HepG2 (cell line): ENCODE results near the gene CDC34. TPM values are rescaled to one million over a fixed set of nuclear protein-coding genes. Genes with fewer than 3 reads are reported as not detected.

Source experiments
- FOXP4 ChIP-seq: sonication (generic); formaldehyde crosslinking; IDR thresholded peaks from 2 replicates; pipeline ENCODE4 v1.4.0; 2020; ENCODE audit warnings: missing genetic modification reagents
- MAFF ChIP-seq: IDR thresholded peaks from 2 replicates; pipeline ENCODE4 v1.6.1; 2011; ENCODE audit warnings: low read depth, low read length, improper control_type of control experiment
- MEIS1 ChIP-seq: sonication (generic); formaldehyde crosslinking; IDR thresholded peaks from 2 replicates; pipeline ENCODE4 v1.9.0; 2021; ENCODE audit warnings: mild to moderate bottlenecking, missing genetic modification reagents, moderate library complexity, borderline replicate concordance
- MTF1 ChIP-seq: sonication (generic); formaldehyde crosslinking; IDR thresholded peaks from 2 replicates; pipeline ENCODE4 v1.5.0; 2020; ENCODE audit warnings: missing genetic modification reagents
- MYC ChIP-seq: sonication (generic); formaldehyde crosslinking; IDR thresholded peaks from 2 replicates; pipeline ENCODE4 v1.9.0; 2021; ENCODE audit warnings: missing genetic modification reagents, borderline replicate concordance
- NONO ChIP-seq, 2 experiments: fragments of 450-650 bp in 1 of 2; sonication (generic) in 1 of 2; formaldehyde crosslinking in 1 of 2; IDR thresholded peaks in 1 of 2; conservative IDR thresholded peaks in 1 of 2; 2 replicates each; pipeline versions ENCODE4 v1.6.1 to v1.8.0; 2017 to 2022; ENCODE audit warnings: mild to moderate bottlenecking in 1 of 2, missing genetic modification reagents in 1 of 2, moderate library complexity in 1 of 2
- POLR2A ChIP-seq, 2 experiments: IDR thresholded peaks; 2 replicates each; pipeline ENCODE4 v1.6.1; 2011; ENCODE audit warnings: low read depth in 2 of 2, low read length in 2 of 2, mild to moderate bottlenecking in 1 of 2, moderate library complexity in 1 of 2; ENCODE audit not compliant: insufficient read depth in 1 of 2
- PPARG ChIP-seq: conservative IDR thresholded peaks from 2 replicates; pipeline ENCODE4 v1.6.1; 2016; ENCODE audit warnings: missing biosample characterization, missing genetic modification reagents
- PRPF4 ChIP-seq: fragments of 200-400 bp; formaldehyde crosslinking; IDR thresholded peaks from 2 replicates; pipeline ENCODE4 v1.6.1; 2016; ENCODE audit warnings: low read length, low read depth; ENCODE audit not compliant: poor library complexity, severe bottlenecking
- SALL1 ChIP-seq: sonication (generic); formaldehyde crosslinking; IDR thresholded peaks from 2 replicates; pipeline ENCODE4 v1.8.0; 2022; ENCODE audit warnings: mild to moderate bottlenecking, missing genetic modification reagents
- SNAPC4 ChIP-seq: sonication (generic); formaldehyde crosslinking; IDR thresholded peaks from 2 replicates; pipeline ENCODE4 v1.4.0; 2020; ENCODE audit warnings: mild to moderate bottlenecking, missing genetic modification reagents
- SOX6 ChIP-seq, 2 experiments: fragments of 450-650 bp in 1 of 2; sonication (generic) in 1 of 2; formaldehyde crosslinking in 1 of 2; IDR thresholded peaks; 2 replicates each; pipeline versions ENCODE4 v1.4.0 to v1.6.1; 2017 to 2020; ENCODE audit warnings: antibody characterized with exemption in 1 of 2, mild to moderate bottlenecking in 1 of 2, missing genetic modification reagents in 1 of 2
- YEATS2 ChIP-seq: sonication (generic); formaldehyde crosslinking; IDR thresholded peaks from 2 replicates; pipeline ENCODE4 v1.4.0; 2020; ENCODE audit warnings: missing genetic modification reagents, borderline replicate concordance
- ZFY ChIP-seq: sonication (generic); formaldehyde crosslinking; IDR thresholded peaks from 2 replicates; pipeline ENCODE4 v1.4.0; 2020; ENCODE audit warnings: missing genetic modification reagents
- ZNF138 ChIP-seq: sonication (generic); formaldehyde crosslinking; IDR thresholded peaks from 2 replicates; pipeline ENCODE4 v1.5.0; 2020; ENCODE audit warnings: mild to moderate bottlenecking, low read depth, missing genetic modification reagents
- ZNF335 ChIP-seq: sonication (generic); formaldehyde crosslinking; IDR thresholded peaks from 2 replicates; pipeline ENCODE4 v1.4.0; 2020; ENCODE audit warnings: missing genetic modification reagents
- ZNF430 ChIP-seq: sonication (generic); formaldehyde crosslinking; IDR thresholded peaks from 2 replicates; pipeline ENCODE4 v1.9.0; 2021; ENCODE audit warnings: mild to moderate bottlenecking, missing genetic modification reagents
- ZNF781 ChIP-seq: sonication (generic); formaldehyde crosslinking; IDR thresholded peaks from 2 replicates; pipeline ENCODE4 v1.5.1; 2020; ENCODE audit warnings: borderline replicate concordance, mild to moderate bottlenecking, missing genetic modification reagents; ENCODE audit errors: not compliant biosample characterization
- ZNF83 ChIP-seq: sonication (generic); formaldehyde crosslinking; IDR thresholded peaks from 2 replicates; pipeline ENCODE4 v1.4.0; 2020; ENCODE audit warnings: missing genetic modification reagents, mild to moderate bottlenecking, borderline replicate concordance
- ZNF850 ChIP-seq: sonication (generic); formaldehyde crosslinking; conservative IDR thresholded peaks from 2 replicates; pipeline ENCODE4 v1.9.0; 2021; ENCODE audit warnings: mild to moderate bottlenecking, missing genetic modification reagents
- polyA plus RNA-seq, 8 experiments: library from polyadenylated mRNA; depleted of rRNA in 3 of 8; stranded (reverse) in 7 of 8; unstranded in 1 of 8; fragments of >200 nt; fragmentation: Illumina TruSeq in 4 of 8; extraction: Trizol in 4 of 8; gene quantifications; 2 replicates each; pipeline versions ENCODE4 v1.2.1 to v1.2.3, GENCODE V29; 2011 to 2016; ENCODE audit warnings: low read depth in 4 of 8, missing spikeins in 1 of 8, mixed read lengths in 1 of 8; ENCODE audit not compliant: insufficient read depth in 1 of 8
- total RNA-seq, 5 experiments: library from RNA; depleted of rRNA; stranded (reverse); fragments of >200 nt; fragmentation: Illumina TruSeq; extraction: Trizol; gene quantifications; 2 replicates each; pipeline ENCODE4 v1.2.3, GENCODE V29; 2016; ENCODE audit warnings: low read depth in 1 of 5
- TF ChIP-seq, protein P1 (sequence below): IDR thresholded peaks from 2 replicates; pipeline ENCODE4 v1.6.1; 2016; ENCODE audit warnings: mild to moderate bottlenecking, missing biosample characterization, missing genetic modification reagents
- TF ChIP-seq, protein P2 (sequence below): sonication (generic); IDR thresholded peaks from 2 replicates; pipeline ENCODE4 v1.6.1; 2016; ENCODE audit warnings: low read depth, borderline replicate concordance

CDC34 gene
- total and polyA plus RNA-seq, 2 of the 13 experiments (the other 11 are each of a cell fraction or from before 2014, with no cell fraction given): 138 to 150 TPM

DNA sequence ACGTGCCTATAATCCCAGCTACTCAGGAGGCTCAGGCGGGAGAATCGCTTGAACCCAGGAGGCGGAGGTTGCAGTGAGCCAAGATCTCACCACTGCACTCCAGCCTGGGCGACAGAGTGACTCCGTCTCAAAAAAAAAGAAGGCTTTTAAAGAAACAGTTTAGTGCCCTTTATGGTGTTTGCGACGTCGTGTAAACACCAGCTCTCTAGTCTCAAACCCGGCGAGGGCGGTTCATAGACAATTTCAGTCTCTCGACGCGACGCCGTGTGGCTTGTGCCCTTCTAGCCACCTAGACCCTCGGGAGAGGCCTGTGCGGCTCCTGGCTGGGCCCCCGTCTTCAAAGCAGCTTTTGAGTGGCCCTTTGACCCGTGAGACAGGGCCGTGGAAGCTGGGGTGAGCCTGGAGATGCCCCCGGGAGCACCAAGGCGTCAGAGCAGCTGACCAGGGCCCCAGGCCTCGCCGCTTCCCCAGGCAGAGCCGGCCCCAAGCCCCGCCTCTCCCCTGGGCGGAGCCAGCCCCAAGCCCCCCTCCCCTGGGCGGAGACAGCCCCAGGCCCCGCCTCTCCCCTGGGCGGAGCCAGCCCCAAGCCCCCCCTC lies 40.3 kb upstream of the CDC34 start (continued):
- TF ChIP-seq ZNF850 (no peak), ZNF138 (CRISPR knock-in tag) (no peak), MYC (CRISPR knock-in tag) (peak; percentile 33; the same call in 1 of the 2 replicates), PPARG (no peak), ZNF335 (CRISPR knock-in tag) (peak; percentile 48; the same call in 1 of the 2 replicates), NONO (IDR thresholded peaks at IDR 0.05) (no peak), NONO (CRISPR knock-in tag; conservative IDR thresholded peaks at IDR 0.05) (no peak), ZNF781 (CRISPR knock-in tag) (no peak), MTF1 (no peak), PRPF4 (peak; percentile 45), ZNF430 (0 out of 2 replicates have a peak, but pooled peaks have one; percentile 59), FOXP4 (no peak), YEATS2 (no peak), MAFF (no peak), ZFY (CRISPR knock-in tag) (peak; percentile 81), MEIS1 (CRISPR knock-in tag) (0 out of 2 replicates have a peak, but pooled peaks have one; percentile 27), ZNF83 (CRISPR knock-in tag) (no peak), SOX6 (IDR thresholded peaks at IDR 0.05) (no peak), SOX6 (CRISPR knock-in tag; IDR thresholded peaks at IDR 0.05) (no peak), SALL1 (CRISPR knock-in tag) (peak; percentile 55; the same call in 1 of the 2 replicates), POLR2A (IDR thresholded peaks at IDR 0.05; ENCODE audit: insufficient read depth in 1 of 2, low read depth in 2 of 2, low read length in 2 of 2) (peak; percentile 43 to 74; a peak in 3 of 4 replicates), SNAPC4 (CRISPR knock-in tag) (0 out of 2 replicates have a peak, but pooled peaks have one; percentile 40)
- TF ChIP-seq, protein P1, sequence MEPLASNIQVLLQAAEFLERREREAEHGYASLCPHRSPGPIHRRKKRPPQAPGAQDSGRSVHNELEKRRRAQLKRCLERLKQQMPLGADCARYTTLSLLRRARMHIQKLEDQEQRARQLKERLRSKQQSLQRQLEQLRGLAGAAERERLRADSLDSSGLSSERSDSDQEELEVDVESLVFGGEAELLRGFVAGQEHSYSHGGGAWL (CRISPR knock-in tag): peak; percentile 58; the same call in 1 of the 2 replicates
- TF ChIP-seq, protein P2, sequence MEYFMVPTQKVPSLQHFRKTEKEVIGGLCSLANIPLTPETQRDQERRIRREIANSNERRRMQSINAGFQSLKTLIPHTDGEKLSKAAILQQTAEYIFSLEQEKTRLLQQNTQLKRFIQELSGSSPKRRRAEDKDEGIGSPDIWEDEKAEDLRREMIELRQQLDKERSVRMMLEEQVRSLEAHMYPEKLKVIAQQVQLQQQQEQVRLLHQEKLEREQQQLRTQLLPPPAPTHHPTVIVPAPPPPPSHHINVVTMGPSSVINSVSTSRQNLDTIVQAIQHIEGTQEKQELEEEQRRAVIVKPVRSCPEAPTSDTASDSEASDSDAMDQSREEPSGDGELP: peak; percentile 79; the same call in 1 of the 2 replicates
